HG02885 (cell line): Measurements from ENCODE around the gene ZNF736.

Experiments used
- ATAC-seq: cut with Tn5 transposase; IDR thresholded peaks from one replicate; pipeline ENCODE4 v1.9.1; 2021; ENCODE audit warnings: mild to moderate bottlenecking; ENCODE audit not compliant: unreplicated experiment, poor library complexity

ZNF736 gene

GRCh38 chr7:64400401-64400800, 86.6 kb downstream of the ZNF736 start:
- ATAC-seq: no peak
